GM13976 (cell line): ENCODE measurements around the gene TST.
A peak's percentile ranks its signal among the peaks of the same experiment; 100 is the strongest.

Source experiments
- DNase-seq: peaks from one replicate; pipeline ENCODE4 v3.0.0; 2012; ENCODE audit warnings: low spot score
- CTCF ChIP-seq: IDR thresholded peaks from 2 replicates; pipeline ENCODE4 v1.5.1; 2012; ENCODE audit warnings: borderline replicate concordance, mild to moderate bottlenecking; ENCODE audit not compliant: insufficient read depth; ENCODE audit errors: extremely low read depth, missing control alignments, control extremely low read depth
- in situ Hi-C: fragments of 300-500 bp; cut with MboI; formaldehyde crosslinking; loops from one replicate; pipeline ENCODE4 v1.12.0; 2022; ENCODE audit warnings: low sequenced_read_pairs, mixed read lengths, inconsistent platforms; ENCODE audit not compliant: unreplicated experiment

TST gene

GRCh38 chr22:36988075-36988832 lies 31.0 kb downstream of the TST start:
- DNase-seq: no peak
- no peak for TF ChIP-seq CTCF
- in situ Hi-C loops: no loop called here

- TF ChIP-seq CTCF: peak; percentile 40
- no peak for DNase-seq
- in situ Hi-C loops: no loop called here
Observed at GRCh38 chr22:36986242-36986821, 32.9 kb downstream of the TST start.

- no peak for DNase-seq
Observed at GRCh38 chr22:36985211-36985889, 33.9 kb downstream of the TST start.

GRCh38 chr22:36982136-36982535 lies 37.1 kb downstream of the TST start:
- no peak for TF ChIP-seq CTCF
- in situ Hi-C loops: no loop called here
- DNase-seq: peak; percentile 30

More at GRCh38 chr22:36985211-36985889, 33.9 kb downstream of the TST start:
- TF ChIP-seq CTCF: no peak
- in situ Hi-C loops: no loop called here

GRCh38 chr22:36981247-36981775 lies 37.9 kb downstream of the TST start:
- no peak for TF ChIP-seq CTCF
- no peak for DNase-seq
- in situ Hi-C loops: no loop called here

- no peak for DNase-seq
- no peak for TF ChIP-seq CTCF
- in situ Hi-C loops: loop anchor here (10.0 kb wide), 1 partner anchor 194 kb away; no protein-coding TSS in a partner anchor
Observed at GRCh38 chr22:36979016-36979910, 40.0 kb downstream of the TST start.
